Naive thymus-derived CD4-positive, alpha-beta T cell (primary cell): ENCODE data around the gene CNOT6. TPM values are rescaled to one million over a fixed set of nuclear protein-coding genes. Genes with fewer than 3 reads are reported as not detected.
"Not testable (repeated sequence)": the region's sequence is repeated elsewhere in the genome, so short reads cannot be mapped to it uniquely, and the experiment has no call there.

Source experiments
- ATAC-seq: fragments of 150-1000 bp; cut with Tn5 transposase; 2 replicates; pipeline ENCODE4 v1.10.0; 2021; ENCODE audit warnings: mild to moderate bottlenecking, moderate library complexity
- CTCF ChIA-PET: fragments of 350-600 bp; sonication (Branson Sonifier 250); formaldehyde crosslinking; loops from one replicate; lab custom pipeline; 2021; ENCODE audit warnings: antibody characterized with exemption; lab: Charles Lee
- POLR2A ChIA-PET: fragments of 350-600 bp; sonication (Branson Sonifier 250); formaldehyde crosslinking; loops from one replicate; lab custom pipeline; 2021; ENCODE audit warnings: antibody characterized with exemption, inconsistent platforms; lab: Charles Lee
- DNase-seq, 9 donors: peaks; one replicate each; pipeline versions ENCODE4 v3.0.0 to v3.0.0-alpha.2; 2020 to 2022; ENCODE audit warnings: mixed read lengths in 1 of 9
- H3K27ac ChIP-seq: one replicate; pipeline ENCODE4 v1.7.0; 2013; ENCODE audit warnings: mild to moderate bottlenecking, low read depth, low read length, moderate library complexity
- H3K27me3 ChIP-seq, 2 donors: one replicate each; pipeline ENCODE4 v1.7.0; 2013; ENCODE audit warnings: low read length in 2 of 2, mild to moderate bottlenecking in 2 of 2, moderate library complexity in 2 of 2; ENCODE audit not compliant: control insufficient read depth in 2 of 2, insufficient read depth in 2 of 2
- H3K36me3 ChIP-seq, 3 experiments: 1 replicate in 2 of 3; 2 replicates in 1 of 3; pipeline ENCODE4 v1.7.0; 2013; ENCODE audit warnings: low read length in 3 of 3, mild to moderate bottlenecking in 3 of 3, moderate library complexity in 1 of 3; ENCODE audit not compliant: insufficient read depth in 3 of 3, control insufficient read depth in 2 of 3
- H3K4me1 ChIP-seq, 2 donors: one replicate each; pipeline ENCODE4 v1.7.0; 2013; ENCODE audit warnings: low read length in 2 of 2, mild to moderate bottlenecking in 2 of 2, moderate library complexity in 1 of 2; ENCODE audit not compliant: control insufficient read depth in 2 of 2, insufficient read depth in 2 of 2
- H3K4me3 ChIP-seq: 2 replicates; pipeline ENCODE4 v1.7.0; 2013; ENCODE audit warnings: mild to moderate bottlenecking, low read length
- H3K9me3 ChIP-seq, 3 experiments: 1 replicate in 2 of 3; 2 replicates in 1 of 3; pipeline ENCODE4 v1.7.0; 2013; ENCODE audit warnings: low read length in 3 of 3; ENCODE audit not compliant: control insufficient read depth in 2 of 3
- H3K27ac Mint-ChIP-seq, 9 donors: one replicate each; pipeline ENCODE4 v1.8.0; 2020 to 2022; ENCODE audit warnings: mixed read lengths in 9 of 9, mild to moderate bottlenecking in 8 of 9, moderate library complexity in 5 of 9, inconsistent platforms in 2 of 9
- H3K27me3 Mint-ChIP-seq, 5 donors: one replicate each; pipeline ENCODE4 v1.8.0; 2021 to 2022; ENCODE audit warnings: mixed read lengths in 5 of 5, mild to moderate bottlenecking in 1 of 5
- H3K36me3 Mint-ChIP-seq, 5 donors: one replicate each; pipeline ENCODE4 v1.8.0; 2020 to 2022; ENCODE audit warnings: mixed read lengths in 5 of 5, mild to moderate bottlenecking in 3 of 5, inconsistent platforms in 1 of 5
- H3K4me1 Mint-ChIP-seq, 7 donors: one replicate each; pipeline ENCODE4 v1.8.0; 2020 to 2022; ENCODE audit warnings: mixed read lengths in 7 of 7, mild to moderate bottlenecking in 3 of 7, inconsistent platforms in 1 of 7
- H3K4me3 Mint-ChIP-seq, 10 donors: one replicate each; pipeline ENCODE4 v1.8.0; 2020 to 2022; ENCODE audit warnings: mild to moderate bottlenecking in 10 of 10, mixed read lengths in 10 of 10, moderate library complexity in 6 of 10, inconsistent platforms in 2 of 10
- H3K9me3 Mint-ChIP-seq, 11 donors: one replicate each; pipeline ENCODE4 v1.8.0; 2020 to 2022; ENCODE audit warnings: mixed read lengths in 11 of 11, mild to moderate bottlenecking in 4 of 11, inconsistent platforms in 1 of 11, moderate library complexity in 1 of 11
- intact Hi-C, 2 donors: fragments of 100-400 bp; cut with micrococcal nuclease; formaldehyde crosslinking; loops; one replicate each; pipeline ENCODE4 v1.15.1; 2023
- polyA plus RNA-seq, 2 donors: library from polyadenylated mRNA; unstranded; fragments of 300-500 nt; fragmentation: Illumina TruSeq; gene quantifications; one replicate each; pipeline ENCODE4 v1.2.3, GENCODE V29; 2021
- total RNA-seq, 6 experiments: library from RNA in 5 of 6; stranded (reverse) in 5 of 6; gene quantifications; 1 replicate in 5 of 6; 2 replicates in 1 of 6; pipeline ENCODE4 v1.2.3 and lab custom pipeline; 2021 to 2026

Gene CNOT6
- total and polyA plus RNA-seq, 7 experiments from 2014 or later, result 8.3 to 41.9 (median 25.4) TPM

- peaks cover 10 to 19% of the 10 kb centered on the region in 2 donors for H3K4me1 ChIP-seq
- peaks cover 0 to 6% (median 0%) of the 10 kb centered on the region in 3 experiments for H3K36me3 ChIP-seq
- H3K9me3 Mint-ChIP-seq, result no peaks in the 10 kb centered on the region
- H3K27ac Mint-ChIP-seq, result peak overlapping the region in 3 of 9 donors; percentile 9 to 37 (median 32)
- peaks cover 23 to 49% (median 29%) of the 10 kb centered on the region in 7 donors for H3K4me1 Mint-ChIP-seq
- H3K36me3 Mint-ChIP-seq, result peaks cover 0 to 18% (median 13%) of the 10 kb centered on the region in 5 donors
- POLR2A ChIA-PET, result interaction anchor here (1.2 kb wide), 1 partner anchor 61 kb away, joined by 4 read pairs; no protein-coding TSS in a partner anchor
- H3K9me3 ChIP-seq, result no peaks in the 10 kb centered on the region
- H3K27ac ChIP-seq, result no peak overlapping the region
- H3K4me3 ChIP-seq, result no peak overlapping the region
- intact Hi-C loops, result loop anchor here (10.0 kb wide), 3 partner anchors 185 to 945 kb away; partner anchors contain the start of genes RUFY1 (in 1 of the 2) and TRIM52 (in 1 of the 2)
- DNase-seq, result no peak
- H3K27me3 ChIP-seq, result no peaks in the 10 kb centered on the region
- H3K4me3 Mint-ChIP-seq, result peak overlapping the region in 2 of 10 donors; percentile 7 to 40
- CTCF ChIA-PET, result interaction anchor here (0.6 kb wide), 1 partner anchor 12 kb away, joined by 3 read pairs; no protein-coding TSS in a partner anchor
- no peaks in the 10 kb centered on the region for H3K27me3 Mint-ChIP-seq
- no peak for ATAC-seq
These were observed 5.5 kb downstream of the CNOT6 start for GRCh38 chr5:180499684-180500083.

GRCh38 chr5:180500300-180500699 lies 6.1 kb downstream of the CNOT6 start:
- H3K27me3 Mint-ChIP-seq, POLR2A ChIA-PET, H3K9me3 Mint-ChIP-seq, H3K9me3 ChIP-seq, H3K4me3 ChIP-seq, intact Hi-C loops, ATAC-seq, H3K36me3 ChIP-seq, H3K27ac ChIP-seq, H3K27ac Mint-ChIP-seq, H3K27me3 ChIP-seq, DNase-seq, CTCF ChIA-PET: not testable (repeated sequence)
- H3K4me1 ChIP-seq, result peaks cover 8 to 16% of the 10 kb centered on the region in 2 donors
- Mint-ChIP-seq H3K36me3 (peaks cover 0 to 17% (median 13%) of the 10 kb centered on the region in 5 donors), H3K4me3 (peak overlapping the region in 1 of 10 donors; percentile 40), H3K4me1 (peaks cover 22 to 46% (median 28%) of the 10 kb centered on the region in 7 donors)

GRCh38 chr5:180507661-180508060 lies 13.5 kb downstream of the CNOT6 start:
- no peaks in the 10 kb centered on the region for H3K27me3 ChIP-seq
- H3K27ac Mint-ChIP-seq, result peak overlapping the region in 3 of 9 donors; percentile 0 to 36 (median 4)
- peaks cover 0 to 3% (median 0%) of the 10 kb centered on the region in 11 donors for H3K9me3 Mint-ChIP-seq
- H3K36me3 Mint-ChIP-seq, result peaks cover 0 to 34% (median 30%) of the 10 kb centered on the region in 5 donors
- no peaks in the 10 kb centered on the region for H3K36me3 ChIP-seq
- peaks cover 18 to 61% (median 52%) of the 10 kb centered on the region in 7 donors for H3K4me1 Mint-ChIP-seq
- H3K4me1 ChIP-seq, result peaks cover 0 to 5% of the 10 kb centered on the region in 2 donors
- ChIA-PET CTCF (no interaction called here), POLR2A (no interaction called here)
- intact Hi-C loops, result no loop called here
- ATAC-seq, result no peak
- H3K27me3 Mint-ChIP-seq, result no peaks in the 10 kb centered on the region
- no peak overlapping the region for H3K4me3 ChIP-seq
- peak overlapping the region in 2 of 10 donors; percentile 10 to 19 for H3K4me3 Mint-ChIP-seq
- H3K9me3 ChIP-seq, result no peaks in the 10 kb centered on the region
- no peak for DNase-seq
- no peak overlapping the region for H3K27ac ChIP-seq

GRCh38 chr5:180515294-180515693 lies 21.1 kb downstream of the CNOT6 start:
- CTCF ChIA-PET, result interaction anchor here (0.6 kb wide), 1 partner anchor 36 kb away, joined by 4 read pairs; no protein-coding TSS in a partner anchor
- peaks cover 11 to 68% (median 61%) of the 10 kb centered on the region in 7 donors for H3K4me1 Mint-ChIP-seq

GRCh38 chr5:180515974-180516373 lies 21.8 kb downstream of the CNOT6 start:
- DNase-seq, H3K27me3 Mint-ChIP-seq, H3K27ac ChIP-seq, H3K36me3 ChIP-seq, POLR2A ChIA-PET, CTCF ChIA-PET, ATAC-seq, H3K27me3 ChIP-seq, H3K9me3 ChIP-seq, H3K9me3 Mint-ChIP-seq, intact Hi-C loops, H3K4me3 Mint-ChIP-seq, H3K4me3 ChIP-seq, H3K4me1 ChIP-seq: not testable (repeated sequence)
- H3K36me3 Mint-ChIP-seq, result peaks cover 0 to 22% (median 18%) of the 10 kb centered on the region in 5 donors
- peak overlapping the region in 1 of 9 donors; percentile 2 for H3K27ac Mint-ChIP-seq
- peaks cover 11 to 71% (median 61%) of the 10 kb centered on the region in 7 donors for H3K4me1 Mint-ChIP-seq

More at GRCh38 chr5:180515294-180515693, 21.1 kb downstream of the CNOT6 start:
- no peaks in the 10 kb centered on the region for H3K9me3 ChIP-seq
- H3K4me3 Mint-ChIP-seq, result peak overlapping the region in 3 of 10 donors; percentile 3 to 20 (median 14)
- DNase-seq (no peak), ATAC-seq (no peak)
- peak overlapping the region in 4 of 9 donors; percentile 2 to 44 (median 8) for H3K27ac Mint-ChIP-seq
- H3K27me3 ChIP-seq, result no peaks in the 10 kb centered on the region
- no peak overlapping the region for H3K4me3 ChIP-seq
- peaks cover 0 to 3% of the 10 kb centered on the region in 2 donors for H3K4me1 ChIP-seq
- POLR2A ChIA-PET, result no interaction called here
- intact Hi-C loops, result no loop called here
- H3K27ac ChIP-seq, result no peak overlapping the region
- peaks cover 0 to 22% (median 18%) of the 10 kb centered on the region in 5 donors for H3K36me3 Mint-ChIP-seq
- H3K36me3 ChIP-seq, result no peaks in the 10 kb centered on the region
- no peaks in the 10 kb centered on the region for H3K9me3 Mint-ChIP-seq
- no peaks in the 10 kb centered on the region for H3K27me3 Mint-ChIP-seq

- Mint-ChIP-seq H3K4me3 (peak overlapping the region in 2 of 10 donors; percentile 6 to 23), H3K4me1 (peaks cover 12 to 75% (median 66%) of the 10 kb centered on the region in 7 donors), H3K27ac (no peak overlapping the region), H3K36me3 (peaks cover 0 to 22% (median 18%) of the 10 kb centered on the region in 5 donors), H3K9me3 (no peaks in the 10 kb centered on the region), H3K27me3 (no peaks in the 10 kb centered on the region)
- H3K27ac ChIP-seq, result no peak overlapping the region
- POLR2A ChIA-PET, result no interaction called here
- ATAC-seq (no peak), DNase-seq (no peak)
- H3K36me3 ChIP-seq, result no peaks in the 10 kb centered on the region
- CTCF ChIA-PET, result no interaction called here
- peaks cover 0 to 3% of the 10 kb centered on the region in 2 donors for H3K4me1 ChIP-seq
- no peak overlapping the region for H3K4me3 ChIP-seq
- H3K27me3 ChIP-seq, result no peaks in the 10 kb centered on the region
- no peaks in the 10 kb centered on the region for H3K9me3 ChIP-seq
- intact Hi-C loops, result no loop called here
These were observed 22.3 kb downstream of the CNOT6 start for GRCh38 chr5:180516440-180516839.
